Measurements from ENCODE around the gene ARCN1. TPM values are rescaled to one million over a fixed set of nuclear protein-coding genes. Genes with fewer than 3 reads are reported as not detected.
"Not testable (repeated sequence)": the region's sequence is repeated elsewhere in the genome, so short reads cannot be mapped to it uniquely, and the experiment has no call there.

The ARCN1 gene
- total RNA-seq, 1 donor from 2014 or later, result 240 TPM

DNA sequence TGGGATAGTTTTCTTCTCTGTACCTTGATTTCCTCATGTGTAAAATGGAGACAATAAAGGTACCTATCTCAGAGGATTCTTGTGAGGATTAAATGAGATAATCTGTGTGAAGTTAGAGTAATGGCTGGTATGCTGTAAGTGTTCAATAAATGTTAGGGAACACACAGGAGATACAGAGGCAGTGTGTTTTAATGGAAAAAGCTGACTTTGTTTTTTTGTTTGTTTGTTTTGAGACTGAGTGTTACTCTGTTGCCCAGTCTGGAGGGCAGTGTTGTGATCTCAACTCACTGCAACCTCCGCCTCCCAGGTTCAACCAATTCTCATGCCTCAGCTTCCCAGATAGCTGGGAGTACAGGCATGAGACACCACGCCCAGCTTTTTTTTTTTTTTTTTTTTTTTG is 2.5 kb upstream of the ARCN1 start:
- Mint-ChIP-seq H3K4me3 (ENCODE audit: unreplicated experiment) (no peak overlapping the region), H3K27me3 (ENCODE audit: low read depth) (no peaks in the 10 kb centered on the region), H3K9me3 (ENCODE audit: low read depth) (no peaks in the 10 kb centered on the region), H3K27ac (ENCODE audit: unreplicated experiment) (no peak overlapping the region), H3K36me3 (ENCODE audit: low read depth) (peaks cover 2% of the 10 kb centered on the region), H3K4me1 (ENCODE audit: low read depth) (peaks cover 37% of the 10 kb centered on the region)
- TF ChIP-seq, protein P1, sequence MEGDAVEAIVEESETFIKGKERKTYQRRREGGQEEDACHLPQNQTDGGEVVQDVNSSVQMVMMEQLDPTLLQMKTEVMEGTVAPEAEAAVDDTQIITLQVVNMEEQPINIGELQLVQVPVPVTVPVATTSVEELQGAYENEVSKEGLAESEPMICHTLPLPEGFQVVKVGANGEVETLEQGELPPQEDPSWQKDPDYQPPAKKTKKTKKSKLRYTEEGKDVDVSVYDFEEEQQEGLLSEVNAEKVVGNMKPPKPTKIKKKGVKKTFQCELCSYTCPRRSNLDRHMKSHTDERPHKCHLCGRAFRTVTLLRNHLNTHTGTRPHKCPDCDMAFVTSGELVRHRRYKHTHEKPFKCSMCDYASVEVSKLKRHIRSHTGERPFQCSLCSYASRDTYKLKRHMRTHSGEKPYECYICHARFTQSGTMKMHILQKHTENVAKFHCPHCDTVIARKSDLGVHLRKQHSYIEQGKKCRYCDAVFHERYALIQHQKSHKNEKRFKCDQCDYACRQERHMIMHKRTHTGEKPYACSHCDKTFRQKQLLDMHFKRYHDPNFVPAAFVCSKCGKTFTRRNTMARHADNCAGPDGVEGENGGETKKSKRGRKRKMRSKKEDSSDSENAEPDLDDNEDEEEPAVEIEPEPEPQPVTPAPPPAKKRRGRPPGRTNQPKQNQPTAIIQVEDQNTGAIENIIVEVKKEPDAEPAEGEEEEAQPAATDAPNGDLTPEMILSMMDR (IDR thresholded peaks at IDR 0.05), result no peak
- no peak for DNase-seq (ENCODE audit: low spot score)

DNA sequence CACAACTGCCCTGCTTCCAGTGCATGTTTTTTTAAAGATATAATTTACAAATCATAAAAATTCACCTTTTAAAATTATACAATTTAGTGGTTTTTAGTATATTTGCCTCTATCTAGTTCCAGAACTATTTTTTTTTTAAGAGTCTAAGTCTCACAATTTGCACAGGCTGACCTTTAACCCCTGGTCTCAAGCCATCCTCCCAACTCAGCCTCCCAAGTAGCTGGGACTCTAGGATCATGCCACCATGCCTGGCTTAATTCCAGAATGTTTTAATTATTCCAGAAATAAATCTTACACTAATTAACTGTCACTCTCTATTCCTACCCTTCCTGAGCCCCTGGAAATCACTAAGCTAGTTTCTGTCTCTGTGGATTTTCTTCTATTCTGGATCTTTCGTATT is 1.4 kb upstream of the ARCN1 start:
- no peak overlapping the region for H3K27ac Mint-ChIP-seq (ENCODE audit: unreplicated experiment)
- peaks cover 38% of the 10 kb centered on the region for H3K4me1 Mint-ChIP-seq (ENCODE audit: low read depth)
- DNase-seq (ENCODE audit: low spot score), result no peak
- no peaks in the 10 kb centered on the region for H3K27me3 Mint-ChIP-seq (ENCODE audit: low read depth)
- H3K36me3 Mint-ChIP-seq (ENCODE audit: low read depth), result peaks cover 2% of the 10 kb centered on the region
- TF ChIP-seq, protein P1 (IDR thresholded peaks at IDR 0.05), result no peak
- H3K9me3 Mint-ChIP-seq (ENCODE audit: low read depth), result no peaks in the 10 kb centered on the region
- no peak overlapping the region for H3K4me3 Mint-ChIP-seq (ENCODE audit: unreplicated experiment)

DNA sequence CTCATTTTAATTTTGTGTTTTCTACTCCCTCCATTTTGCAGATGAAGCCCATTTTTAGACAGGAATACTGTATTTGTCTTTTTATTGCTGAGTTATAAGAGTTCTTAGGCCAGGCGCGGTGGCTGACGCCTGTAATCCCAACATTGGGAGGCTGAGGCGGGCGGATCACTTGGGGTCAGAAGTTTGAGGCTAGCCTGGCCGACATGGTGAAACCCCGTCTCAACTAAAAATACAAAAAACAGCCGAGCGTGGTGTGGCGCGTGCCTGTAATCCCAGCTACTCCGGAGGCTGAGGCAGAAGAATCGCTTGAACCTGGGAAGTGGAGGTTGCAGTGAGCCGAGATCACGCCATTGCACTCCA is 528 bp upstream of the ARCN1 start:
- not testable (repeated sequence) for H3K27me3 Mint-ChIP-seq (ENCODE audit: low read depth); H3K9me3 Mint-ChIP-seq (ENCODE audit: low read depth); DNase-seq (ENCODE audit: low spot score); H3K36me3 Mint-ChIP-seq (ENCODE audit: low read depth)
- peaks cover 43% of the 10 kb centered on the region for H3K4me1 Mint-ChIP-seq (ENCODE audit: low read depth)
- H3K27ac Mint-ChIP-seq (ENCODE audit: unreplicated experiment), result peak overlapping the region; percentile 98
- H3K4me3 Mint-ChIP-seq (ENCODE audit: unreplicated experiment), result peak overlapping the region; percentile 97

DNA sequence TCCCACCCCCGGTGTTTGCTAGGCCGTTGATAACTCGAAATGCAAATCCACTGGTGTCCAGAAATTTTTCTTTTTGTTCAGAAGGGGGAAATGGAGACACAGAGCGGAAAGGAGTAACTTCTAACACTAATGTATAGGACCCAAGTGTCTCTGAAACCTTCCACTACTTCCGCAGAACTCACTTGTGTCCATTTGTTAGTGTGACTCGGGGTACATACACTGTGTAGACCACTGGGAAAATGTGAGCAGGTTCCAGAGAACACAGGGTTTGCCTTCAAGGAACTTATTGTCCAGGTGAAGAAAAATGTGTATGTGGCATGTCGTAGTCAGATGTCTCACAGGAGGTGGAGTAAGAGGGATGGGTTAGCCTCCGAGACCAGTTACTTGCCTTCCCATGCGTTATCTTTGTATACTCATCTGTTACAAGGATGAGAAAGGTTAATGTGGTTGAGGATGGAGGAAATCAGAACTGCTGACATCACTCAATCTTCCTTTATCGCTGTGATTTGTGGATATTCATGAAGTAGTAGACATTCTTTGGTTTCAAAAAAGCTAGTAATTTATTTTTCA is 857 bp downstream of the ARCN1 start:
- no peaks in the 10 kb centered on the region for H3K27me3 Mint-ChIP-seq (ENCODE audit: low read depth)
- H3K27ac Mint-ChIP-seq (ENCODE audit: unreplicated experiment), result peak overlapping the region; percentile 98
- TF ChIP-seq, protein P1 (IDR thresholded peaks at IDR 0.05), result peak; percentile 4
- DNase-seq (ENCODE audit: low spot score), result no peak
- H3K9me3 Mint-ChIP-seq (ENCODE audit: low read depth), result no peaks in the 10 kb centered on the region
- H3K4me3 Mint-ChIP-seq (ENCODE audit: unreplicated experiment), result peak overlapping the region; percentile 97
- H3K36me3 Mint-ChIP-seq (ENCODE audit: low read depth), result peaks cover 2% of the 10 kb centered on the region
- H3K4me1 Mint-ChIP-seq (ENCODE audit: low read depth), result peaks cover 54% of the 10 kb centered on the region

DNA sequence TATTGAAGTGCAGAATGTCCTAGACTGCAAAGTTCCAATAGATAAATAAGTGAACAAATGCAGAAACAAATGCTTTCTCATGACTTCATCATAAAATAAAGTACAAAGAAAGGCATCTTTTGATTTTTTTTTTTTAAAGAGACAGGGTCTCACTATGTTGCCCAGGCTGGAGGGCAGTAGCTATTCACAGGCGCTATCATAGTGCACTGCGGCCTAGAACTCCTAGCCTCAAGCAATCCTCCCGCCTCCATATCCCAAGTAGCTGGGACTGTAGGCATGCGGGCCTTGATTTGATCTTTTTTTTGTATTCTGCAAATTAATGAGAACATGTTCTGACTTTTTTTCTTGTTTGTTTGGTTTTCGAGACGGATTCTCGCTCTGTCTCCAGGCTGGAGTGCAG is 2.4 kb downstream of the ARCN1 start:
- no peak for DNase-seq (ENCODE audit: low spot score)
- Mint-ChIP-seq H3K36me3 (ENCODE audit: low read depth) (peaks cover 2% of the 10 kb centered on the region), H3K27me3 (ENCODE audit: low read depth) (no peaks in the 10 kb centered on the region), H3K4me1 (ENCODE audit: low read depth) (peaks cover 63% of the 10 kb centered on the region), H3K27ac (ENCODE audit: unreplicated experiment) (peak overlapping the region; percentile 85), H3K9me3 (ENCODE audit: low read depth) (no peaks in the 10 kb centered on the region), H3K4me3 (ENCODE audit: unreplicated experiment) (peak overlapping the region; percentile 97)
- TF ChIP-seq, protein P1 (IDR thresholded peaks at IDR 0.05), result no peak

DNA sequence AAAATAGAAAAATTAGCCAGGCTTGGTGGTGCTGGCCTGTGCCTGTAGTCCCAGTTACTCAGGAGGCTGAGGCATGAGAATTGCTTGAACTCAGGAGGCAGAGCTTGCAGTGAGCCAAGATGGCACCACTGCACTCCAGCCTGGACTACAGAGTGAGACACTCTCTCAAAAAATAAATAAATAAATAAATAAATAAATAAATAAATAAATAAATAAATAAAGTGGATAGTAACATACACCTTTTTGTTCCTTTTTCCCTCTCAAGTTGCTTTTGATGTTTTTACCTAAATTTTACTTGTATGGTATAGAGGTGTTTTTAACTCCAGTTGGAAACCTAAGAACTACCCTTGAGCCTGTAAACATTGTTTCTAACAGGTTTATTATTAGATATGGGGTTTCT is 5.8 kb downstream of the ARCN1 start:
- H3K4me1 Mint-ChIP-seq (ENCODE audit: low read depth), result peaks cover 60% of the 10 kb centered on the region
- H3K27ac Mint-ChIP-seq (ENCODE audit: unreplicated experiment); H3K4me3 Mint-ChIP-seq (ENCODE audit: unreplicated experiment); DNase-seq (ENCODE audit: low spot score); H3K27me3 Mint-ChIP-seq (ENCODE audit: low read depth); H3K9me3 Mint-ChIP-seq (ENCODE audit: low read depth); H3K36me3 Mint-ChIP-seq (ENCODE audit: low read depth): not testable (repeated sequence)
